H1 (cell line): ENCODE data around the gene AQP4. TPM values are rescaled to one million over a fixed set of nuclear protein-coding genes. Genes with fewer than 3 reads are reported as not detected.

ENCODE experiments used
- CTCF ChIA-PET: fragments of 300-600 bp; sonication (Branson Sonifier 250); formaldehyde crosslinking; loops from one replicate; lab custom pipeline; 2021; ENCODE audit not compliant: partially characterized antibody; lab: Charles Lee
- POLR2A ChIA-PET: fragments of 300-600 bp; sonication (Branson Sonifier 250); formaldehyde crosslinking; loops from one replicate; lab custom pipeline; 2021; ENCODE audit warnings: inconsistent platforms; ENCODE audit not compliant: partially characterized antibody; lab: Charles Lee
- DNase-seq, 2 experiments: peaks; one replicate each; pipeline versions ENCODE4 v3.0.0 to v3.0.0-alpha.2; 2010 to 2022; ENCODE audit warnings: low spot score in 2 of 2, low read depth in 1 of 2, mixed read lengths in 1 of 2
- FAIRE-seq: peaks from 2 replicates; lab custom pipeline; 2011; peaks lifted over from hg19 to GRCh38; lab: Jason Lieb, UNC
- H2AFZ ChIP-seq: 2 replicates; pipeline ENCODE4 v1.8.1; 2012; ENCODE audit warnings: low read length, inconsistent platforms
- H2AK5ac ChIP-seq: 2 replicates; pipeline ENCODE4 v1.6.1; 2013; ENCODE audit warnings: low read depth, low read length
- H2BK120ac ChIP-seq: replicated peaks from 2 replicates; pipeline ENCODE3; 2013; ENCODE audit warnings: low read depth, low read length, inconsistent platforms
- H2BK12ac ChIP-seq: 2 replicates; pipeline ENCODE4 v1.6.1; 2013; ENCODE audit warnings: low read depth, low read length
- H2BK15ac ChIP-seq: 2 replicates; pipeline ENCODE4 v1.6.1; 2013; ENCODE audit warnings: low read length
- H2BK20ac ChIP-seq: 2 replicates; pipeline ENCODE4 v1.6.1; 2013; ENCODE audit warnings: low read length
- H2BK5ac ChIP-seq: 2 replicates; pipeline ENCODE4 v1.6.1; 2013; ENCODE audit warnings: low read depth, low read length
- H3K14ac ChIP-seq: 2 replicates; pipeline ENCODE4 v1.6.1; 2013; ENCODE audit warnings: inconsistent platforms; ENCODE audit not compliant: insufficient read length
- H3K18ac ChIP-seq: 2 replicates; pipeline ENCODE4 v1.6.1; 2013; ENCODE audit warnings: low read length; ENCODE audit errors: extremely low read depth
- H3K23ac ChIP-seq: 2 replicates; pipeline ENCODE4 v1.6.1; 2013; ENCODE audit warnings: inconsistent platforms; ENCODE audit not compliant: insufficient read length
- H3K23me2 ChIP-seq: 2 replicates; pipeline ENCODE4 v1.6.1; 2013; ENCODE audit warnings: low read depth, low read length
- H3K27ac ChIP-seq: 2 replicates; pipeline ENCODE4 v1.6.1; 2011; ENCODE audit warnings: low read depth, low read length, inconsistent platforms
- H3K27me3 ChIP-seq, 4 experiments: replicated peaks in 1 of 4; 1 replicate in 1 of 4; 2 replicates in 3 of 4; pipeline versions ENCODE4 v1.6.1 to v1.8.1; 2011 to 2013; ENCODE audit warnings: low read length in 3 of 4, mild to moderate bottlenecking in 3 of 4, inconsistent platforms in 2 of 4, mixed read lengths in 2 of 4, moderate library complexity in 1 of 4; ENCODE audit not compliant: control insufficient read depth in 3 of 4, insufficient read depth in 3 of 4; ENCODE audit errors: extremely low read depth in 1 of 4
- H3K36me3 ChIP-seq, 4 experiments: 2 replicates each; pipeline versions ENCODE4 v1.6.1 to v1.8.1; 2011 to 2013; ENCODE audit warnings: mild to moderate bottlenecking in 4 of 4, low read length in 3 of 4, moderate library complexity in 2 of 4, control low read depth in 1 of 4, inconsistent platforms in 1 of 4; ENCODE audit not compliant: insufficient read depth in 4 of 4, control insufficient read depth in 2 of 4
- H3K4ac ChIP-seq: replicated peaks from 2 replicates; pipeline ENCODE3; 2013; ENCODE audit warnings: low read length, low read depth, mixed read lengths, inconsistent platforms; ENCODE audit not compliant: insufficient read length
- H3K4me1 ChIP-seq, 4 experiments: replicated peaks in 1 of 4; 1 replicate in 1 of 4; 2 replicates in 3 of 4; pipeline versions ENCODE4 v1.6.1 to v1.8.1; 2011 to 2013; ENCODE audit warnings: low read length in 3 of 4, inconsistent platforms in 2 of 4, mixed read lengths in 1 of 4; ENCODE audit not compliant: insufficient read depth in 4 of 4, control insufficient read depth in 3 of 4
- H3K4me2 ChIP-seq, 2 experiments: 2 replicates each; pipeline versions ENCODE4 v1.6.1 to v1.8.1; 2011 to 2013; ENCODE audit warnings: low read depth in 2 of 2, low read length in 2 of 2, control low read depth in 1 of 2, inconsistent platforms in 1 of 2, mild to moderate bottlenecking in 1 of 2; ENCODE audit not compliant: insufficient read depth in 1 of 2
- H3K4me3 ChIP-seq, 4 experiments: fragments of 200-600, 300-600 bp in 1 of 4; sonication (generic), shearing (Covaris generic), sonication (Bioruptor Twin) in 1 of 4; 2 replicates each; pipeline versions ENCODE4 v1.5.1 to v1.8.1; 2011 to 2016; ENCODE audit warnings: low read length in 4 of 4, low read depth in 3 of 4, control low read depth in 2 of 4, inconsistent platforms in 2 of 4, mild to moderate bottlenecking in 2 of 4, mixed read lengths in 1 of 4, moderate library complexity in 1 of 4; ENCODE audit not compliant: insufficient read depth in 2 of 4; ENCODE audit errors: extremely low read depth in 1 of 4
- H3K56ac ChIP-seq: replicated peaks from 2 replicates; pipeline ENCODE3; 2013; ENCODE audit warnings: low read depth, mild to moderate bottlenecking, mixed read lengths, low read length, inconsistent platforms; ENCODE audit not compliant: insufficient read length
- H3K79me1 ChIP-seq: 2 replicates; pipeline ENCODE4 v1.6.1; 2013; ENCODE audit warnings: low read depth, low read length, control low read depth
- H3K79me2 ChIP-seq, 2 experiments: 2 replicates each; pipeline versions ENCODE4 v1.6.1 to v1.8.1; 2012 to 2013; ENCODE audit warnings: low read length in 2 of 2, mild to moderate bottlenecking in 2 of 2, inconsistent platforms in 1 of 2; ENCODE audit not compliant: insufficient read depth in 2 of 2, control insufficient read depth in 1 of 2
- H3K9ac ChIP-seq, 4 experiments: replicated peaks in 1 of 4; 1 replicate in 1 of 4; 2 replicates in 3 of 4; pipeline versions ENCODE4 v1.6.1 to v1.8.1; 2011 to 2013; ENCODE audit warnings: low read depth in 3 of 4, low read length in 3 of 4, control low read depth in 2 of 4, mild to moderate bottlenecking in 2 of 4, moderate library complexity in 2 of 4, inconsistent platforms in 1 of 4; ENCODE audit errors: extremely low read depth in 1 of 4
- H3K9me3 ChIP-seq, 2 experiments: 2 replicates each; pipeline versions ENCODE4 v1.6.1 to v1.8.1; 2012 to 2013; ENCODE audit warnings: mild to moderate bottlenecking in 2 of 2, moderate library complexity in 2 of 2, control low read depth in 1 of 2, inconsistent platforms in 1 of 2, low read depth in 1 of 2, low read length in 1 of 2, mixed read lengths in 1 of 2; ENCODE audit not compliant: insufficient read depth in 2 of 2
- H4K20me1 ChIP-seq, 2 experiments: replicated peaks in 1 of 2; 2 replicates each; pipeline versions ENCODE3 to v1.8.1; 2011 to 2013; ENCODE audit warnings: inconsistent platforms in 2 of 2, low read length in 2 of 2, mild to moderate bottlenecking in 1 of 2; ENCODE audit not compliant: insufficient read depth in 2 of 2, control insufficient read depth in 1 of 2
- H4K5ac ChIP-seq: 2 replicates; pipeline ENCODE4 v1.6.1; 2013; ENCODE audit warnings: low read length, low read depth, mixed read lengths, inconsistent platforms; ENCODE audit not compliant: insufficient read length
- H4K8ac ChIP-seq: 2 replicates; pipeline ENCODE4 v1.8.0; 2013; ENCODE audit warnings: mild to moderate bottlenecking, moderate library complexity, low read length, inconsistent platforms; ENCODE audit not compliant: insufficient read depth; ENCODE audit errors: extremely low read depth
- H4K91ac ChIP-seq: replicated peaks from 2 replicates; pipeline ENCODE3; 2013; ENCODE audit warnings: low read length, mixed read lengths, inconsistent platforms; ENCODE audit not compliant: insufficient read length
- BRCA1 ChIP-seq: IDR thresholded peaks from 2 replicates; pipeline ENCODE4 v1.6.1; 2012; ENCODE audit warnings: low read depth, low read length, improper control_type of control experiment
- CBX8 ChIP-seq: fragments of 300-800, 300-1000 bp; sonication (generic); IDR thresholded peaks from 2 replicates; pipeline ENCODE4 v1.7.1; 2016; ENCODE audit warnings: low read depth, low read length, borderline replicate concordance
- KDM1A ChIP-seq: fragments of 200-600, 300-600 bp; sonication (generic); IDR thresholded peaks from 2 replicates; pipeline ENCODE4 v1.7.1; 2016; ENCODE audit warnings: mild to moderate bottlenecking, low read length, borderline replicate concordance
- RAD21 ChIP-seq, 2 experiments: IDR thresholded peaks in 1 of 2; conservative IDR thresholded peaks in 1 of 2; 2 replicates each; pipeline ENCODE4 v1.6.1; 2011; ENCODE audit warnings: low read depth in 2 of 2, low read length in 2 of 2, improper control_type of control experiment in 1 of 2, inconsistent platforms in 1 of 2, mild to moderate bottlenecking in 1 of 2, moderate library complexity in 1 of 2
- WGBS, 2 experiments: shearing (Covaris generic) in 1 of 2; methylation state at CpG; one replicate each; pipeline versions ENCODE4 v1.1.6 to v1.1.7; 2013 to 2015; ENCODE audit warnings: low lambda C conversion rate in 2 of 2, mixed read lengths in 2 of 2, inconsistent platforms in 1 of 2, low coverage in 1 of 2, missing lambda C conversion rate in 1 of 2; ENCODE audit not compliant: insufficient replicate concordance in 2 of 2, insufficient coverage in 1 of 2, insufficient read length in 1 of 2; ENCODE audit errors: extremely low coverage in 1 of 2, missing lambda C conversion rate in 1 of 2; 5-methylcytosine and 5-hydroxymethylcytosine counted together
- polyA plus RNA-seq, 7 experiments: library from polyadenylated mRNA; depleted of rRNA in 3 of 7; stranded (reverse) in 5 of 7; unstranded in 2 of 7; fragments of >200 nt in 5 of 7; fragments of 200-250 nt in 2 of 7; gene quantifications; 1 replicate in 5 of 7; 2 replicates in 1 of 7; 4 replicates in 1 of 7; pipeline versions ENCODE4 v1.2.1 to v1.2.3, GENCODE V29; 2011 to 2013; ENCODE audit warnings: missing spikeins in 2 of 7, mixed read lengths in 2 of 7
- total RNA-seq: library from RNA; stranded (reverse); fragmentation: NEBNext Ultra II Directional; extraction: Animal tissue kit (Norgen Biotek cat#: 25700); gene quantifications from 2 replicates; pipeline ENCODE4 v1.2.1, GENCODE V29; 2021
- TF ChIP-seq, protein P1 (sequence below), 3 experiments: IDR thresholded peaks; 1 replicate in 2 of 3; 2 replicates in 1 of 3; pipeline versions ENCODE4 v1.5.1 to v1.6.1; 2011; ENCODE audit warnings: low read length in 3 of 3, mild to moderate bottlenecking in 3 of 3, inconsistent platforms in 2 of 3, low read depth in 1 of 3, moderate library complexity in 1 of 3; ENCODE audit not compliant: insufficient read depth in 1 of 3; ENCODE audit errors: control extremely low read depth in 1 of 3

The AQP4 gene
- total and polyA plus RNA-seq, 2 of the 8 experiments (the other 6 are each of a cell fraction or from before 2014, with no cell fraction given): 2.2 to 2.8 TPM

GRCh38 chr18:26840965-26841364 is 24.5 kb downstream of the AQP4 start:
- no peak for DNase-seq
- H2AK5ac ChIP-seq: no peak overlapping the region
- H3K56ac ChIP-seq: no peak overlapping the region
- H4K5ac ChIP-seq: no peak overlapping the region
- no peak overlapping the region for H3K27ac ChIP-seq
- FAIRE-seq: peak; percentile 24
- no peak overlapping the region for H4K91ac ChIP-seq
- H2BK120ac ChIP-seq: no peak overlapping the region
- H3K4ac ChIP-seq: no peak overlapping the region
- H3K36me3 ChIP-seq: no peaks in the 10 kb centered on the region
- no peaks in the 10 kb centered on the region for H3K79me1 ChIP-seq
- H4K20me1 ChIP-seq: no peaks in the 10 kb centered on the region
- H4K8ac ChIP-seq: no peak overlapping the region
- no peaks in the 10 kb centered on the region for H3K4me1 ChIP-seq
- H3K9me3 ChIP-seq: peaks cover 0 to 3% of the 10 kb centered on the region in 2 experiments; a peak in 1 of 4 replicates
- no peak overlapping the region for H2AFZ ChIP-seq
- WGBS, 2 experiments: 83% methylated on average over 5 of the region's 5 CpGs; no CpG with 5 or more reads in 1 of the 2 experiments
- no peaks in the 10 kb centered on the region for H3K27me3 ChIP-seq
- H3K14ac ChIP-seq: no peak overlapping the region
- H2BK15ac ChIP-seq: no peak overlapping the region
- H3K4me2 ChIP-seq: no peak overlapping the region
- H3K18ac ChIP-seq: no peak overlapping the region
- H3K4me3 ChIP-seq: no peak overlapping the region
- H3K23ac ChIP-seq: no peak overlapping the region
- CTCF ChIA-PET: interaction anchor here (0.6 to 1.8 kb wide), 18 partner anchors 8 to 525 kb away, joined by 3 to 13 read pairs (median 4); no protein-coding TSS in a partner anchor
- no peak overlapping the region for H2BK5ac ChIP-seq
- no peak overlapping the region for H3K9ac ChIP-seq
- TF ChIP-seq RAD21 (IDR thresholded peaks at IDR 0.05 in 1 of 2, conservative IDR thresholded peaks at IDR 0.05 in 1 of 2; ENCODE audit: low read depth in 2 of 2, low read length in 2 of 2) (peak; percentile 55 to 68), BRCA1 (no peak), KDM1A (no peak), CBX8 (no peak)
- TF ChIP-seq, protein P1, sequence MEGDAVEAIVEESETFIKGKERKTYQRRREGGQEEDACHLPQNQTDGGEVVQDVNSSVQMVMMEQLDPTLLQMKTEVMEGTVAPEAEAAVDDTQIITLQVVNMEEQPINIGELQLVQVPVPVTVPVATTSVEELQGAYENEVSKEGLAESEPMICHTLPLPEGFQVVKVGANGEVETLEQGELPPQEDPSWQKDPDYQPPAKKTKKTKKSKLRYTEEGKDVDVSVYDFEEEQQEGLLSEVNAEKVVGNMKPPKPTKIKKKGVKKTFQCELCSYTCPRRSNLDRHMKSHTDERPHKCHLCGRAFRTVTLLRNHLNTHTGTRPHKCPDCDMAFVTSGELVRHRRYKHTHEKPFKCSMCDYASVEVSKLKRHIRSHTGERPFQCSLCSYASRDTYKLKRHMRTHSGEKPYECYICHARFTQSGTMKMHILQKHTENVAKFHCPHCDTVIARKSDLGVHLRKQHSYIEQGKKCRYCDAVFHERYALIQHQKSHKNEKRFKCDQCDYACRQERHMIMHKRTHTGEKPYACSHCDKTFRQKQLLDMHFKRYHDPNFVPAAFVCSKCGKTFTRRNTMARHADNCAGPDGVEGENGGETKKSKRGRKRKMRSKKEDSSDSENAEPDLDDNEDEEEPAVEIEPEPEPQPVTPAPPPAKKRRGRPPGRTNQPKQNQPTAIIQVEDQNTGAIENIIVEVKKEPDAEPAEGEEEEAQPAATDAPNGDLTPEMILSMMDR (IDR thresholded peaks at IDR 0.05; ENCODE audit: control extremely low read depth in 1 of 3, insufficient read depth in 1 of 3, low read depth in 1 of 3, low read length in 3 of 3): peak; percentile 37 to 58 (median 41); a peak in 3 of 4 replicates
- TF ChIP-seq, all 59 proteins: peak for 2
- POLR2A ChIA-PET: no interaction called here
- Histone ChIP-seq H3K79me2 (no peaks in the 10 kb centered on the region), H2BK12ac (no peak overlapping the region), H2BK20ac (no peak overlapping the region), H3K23me2 (peaks cover 2% of the 10 kb centered on the region; the same call in 1 of the 2 replicates)
